C4-2B (cell line): Measurements from ENCODE around the gene DACT1.

ENCODE experiments used
- ZFX ChIP-seq: fragments of 450-650 bp; IDR thresholded peaks from 2 replicates; pipeline ENCODE4 v1.6.1; 2017
- TF ChIP-seq, protein P1 (sequence below): fragments of 450-650 bp; conservative IDR thresholded peaks from 2 replicates; pipeline ENCODE4 v1.5.1; 2017; ENCODE audit warnings: mild to moderate bottlenecking

DNA sequence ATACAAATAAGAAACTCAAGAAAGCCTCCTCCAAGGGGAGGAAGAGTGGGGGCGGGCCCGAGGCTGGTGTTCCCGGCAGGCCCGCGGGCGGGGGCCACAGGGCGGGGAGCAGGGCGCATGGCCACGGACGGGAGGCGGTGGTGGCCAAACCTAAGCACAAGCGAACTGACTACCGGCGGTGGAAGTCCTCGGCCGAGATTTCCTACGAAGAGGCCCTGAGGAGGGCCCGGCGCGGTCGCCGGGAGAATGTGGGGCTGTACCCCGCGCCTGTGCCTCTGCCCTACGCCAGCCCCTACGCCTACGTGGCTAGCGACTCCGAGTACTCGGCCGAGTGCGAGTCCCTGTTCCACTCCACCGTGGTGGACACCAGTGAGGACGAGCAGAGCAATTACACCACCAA, 8.7 kb downstream of the DACT1 start:
- TF ChIP-seq, protein P1, sequence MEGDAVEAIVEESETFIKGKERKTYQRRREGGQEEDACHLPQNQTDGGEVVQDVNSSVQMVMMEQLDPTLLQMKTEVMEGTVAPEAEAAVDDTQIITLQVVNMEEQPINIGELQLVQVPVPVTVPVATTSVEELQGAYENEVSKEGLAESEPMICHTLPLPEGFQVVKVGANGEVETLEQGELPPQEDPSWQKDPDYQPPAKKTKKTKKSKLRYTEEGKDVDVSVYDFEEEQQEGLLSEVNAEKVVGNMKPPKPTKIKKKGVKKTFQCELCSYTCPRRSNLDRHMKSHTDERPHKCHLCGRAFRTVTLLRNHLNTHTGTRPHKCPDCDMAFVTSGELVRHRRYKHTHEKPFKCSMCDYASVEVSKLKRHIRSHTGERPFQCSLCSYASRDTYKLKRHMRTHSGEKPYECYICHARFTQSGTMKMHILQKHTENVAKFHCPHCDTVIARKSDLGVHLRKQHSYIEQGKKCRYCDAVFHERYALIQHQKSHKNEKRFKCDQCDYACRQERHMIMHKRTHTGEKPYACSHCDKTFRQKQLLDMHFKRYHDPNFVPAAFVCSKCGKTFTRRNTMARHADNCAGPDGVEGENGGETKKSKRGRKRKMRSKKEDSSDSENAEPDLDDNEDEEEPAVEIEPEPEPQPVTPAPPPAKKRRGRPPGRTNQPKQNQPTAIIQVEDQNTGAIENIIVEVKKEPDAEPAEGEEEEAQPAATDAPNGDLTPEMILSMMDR = no peak
- TF ChIP-seq ZFX = no peak
